Stimulated activated CD4-positive, alpha-beta T cell treated with anti-CD3 and anti-CD28 coated beads, Interleukin-12 subunit alpha, Interleukin-12 subunit beta, amount 100 ng/mL, for 4 hours (primary cell): ENCODE results near the gene DEDD.
A peak's percentile ranks its signal among the peaks of the same experiment; 100 is the strongest.
"Not testable (repeated sequence)": the region's sequence is repeated elsewhere in the genome, so short reads cannot be mapped to it uniquely, and the experiment has no call there.

Source experiments
- DNase-seq: peaks from one replicate; pipeline ENCODE4 v3.0.0-alpha.2; 2020

Gene DEDD

GRCh38 chr1:161121834-161122233 lies 10.6 kb downstream of the DEDD start:
- DNase-seq, result no peak

- DNase-seq, result no peak
Observed at GRCh38 chr1:161121042-161121650, 11.3 kb downstream of the DEDD start.

- DNase-seq, result peak; percentile 57
Observed at GRCh38 chr1:161119092-161119903, 13.2 kb downstream of the DEDD start.

GRCh38 chr1:161117759-161118581 lies 14.5 kb downstream of the DEDD start, which contains the start of the genes NIT1 and PFDN2:
Gene NIT1, plus strand, starts transcription at chr1:161118105. Its CDS starts 72 bp downstream, at chr1:161118177.
Gene PFDN2, minus strand, starts transcription at chr1:161118037. Its CDS starts 11 bp downstream, at chr1:161118026.
- DNase-seq, result peak; percentile 85

- DNase-seq, result not testable (repeated sequence)
Observed at GRCh38 chr1:161115961-161116360, 16.5 kb downstream of the DEDD start.

DNA sequence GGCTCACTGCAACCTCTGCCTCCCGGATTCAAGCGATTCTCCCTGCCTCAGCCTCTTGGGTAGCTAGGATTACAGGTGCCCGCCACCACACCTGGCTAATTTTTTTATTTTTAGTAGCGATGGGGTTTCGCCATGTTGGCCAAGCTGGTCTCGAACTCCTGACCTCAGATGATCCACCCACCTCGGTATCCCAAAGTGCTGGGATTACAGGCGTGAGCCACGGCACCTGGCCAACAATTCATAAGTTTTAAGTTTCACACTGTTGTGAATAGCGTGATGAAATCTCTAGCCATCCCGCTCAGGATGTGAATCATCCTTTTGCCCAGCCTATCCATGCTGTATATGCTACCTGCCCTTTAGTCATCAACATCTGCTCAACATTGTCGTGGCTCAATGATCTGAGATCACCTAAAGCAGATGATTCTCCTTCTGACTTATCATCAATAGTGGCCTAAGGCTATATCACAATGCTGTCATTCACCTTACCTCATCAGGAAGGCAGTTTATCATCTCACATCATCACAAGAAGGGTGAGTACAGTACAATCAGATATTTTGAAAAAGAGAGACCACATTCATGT lies 17.2 kb downstream of the DEDD start:
- DNase-seq, result no peak

DNA sequence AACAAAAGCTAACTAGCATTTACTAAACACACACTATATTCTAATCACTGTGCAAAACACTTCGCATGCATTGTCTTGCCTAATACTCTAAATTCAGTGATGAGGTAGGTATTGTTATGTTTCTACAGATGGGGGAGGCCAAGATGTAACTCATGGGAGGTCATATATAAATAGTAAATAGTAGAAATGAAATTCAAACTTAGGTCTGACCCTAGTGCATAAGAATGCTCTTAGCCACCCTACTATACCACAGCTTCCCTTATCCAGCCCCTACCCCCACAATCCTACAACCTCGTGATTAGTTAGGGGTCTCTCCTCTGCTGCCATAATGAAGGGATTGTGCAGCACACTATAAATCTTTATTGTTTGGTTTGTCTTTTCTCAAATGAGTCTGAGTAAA lies 17.9 kb downstream of the DEDD start:
- no peak for DNase-seq

- no peak for DNase-seq
Observed at GRCh38 chr1:161113915-161114314, 18.6 kb downstream of the DEDD start.

DNA sequence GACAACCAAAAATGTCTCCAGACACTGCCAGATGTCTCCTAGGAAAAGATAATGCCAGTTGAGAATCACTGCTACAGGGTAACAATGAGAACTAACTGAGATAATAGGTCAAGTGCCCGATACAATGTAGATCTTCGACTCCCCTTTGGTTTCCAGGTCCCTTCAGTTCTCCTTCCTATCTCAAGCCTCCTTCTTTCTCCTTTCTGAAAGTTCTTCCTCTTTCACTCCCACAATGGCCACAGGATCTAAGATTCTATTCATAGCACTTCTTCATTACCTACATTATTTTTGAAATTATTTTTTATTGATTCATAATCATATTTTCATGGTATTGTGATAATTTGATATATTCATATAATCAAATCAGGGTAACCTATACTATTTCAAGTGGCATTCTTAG lies 20.9 kb downstream of the DEDD start:
- no peak for DNase-seq

DNA sequence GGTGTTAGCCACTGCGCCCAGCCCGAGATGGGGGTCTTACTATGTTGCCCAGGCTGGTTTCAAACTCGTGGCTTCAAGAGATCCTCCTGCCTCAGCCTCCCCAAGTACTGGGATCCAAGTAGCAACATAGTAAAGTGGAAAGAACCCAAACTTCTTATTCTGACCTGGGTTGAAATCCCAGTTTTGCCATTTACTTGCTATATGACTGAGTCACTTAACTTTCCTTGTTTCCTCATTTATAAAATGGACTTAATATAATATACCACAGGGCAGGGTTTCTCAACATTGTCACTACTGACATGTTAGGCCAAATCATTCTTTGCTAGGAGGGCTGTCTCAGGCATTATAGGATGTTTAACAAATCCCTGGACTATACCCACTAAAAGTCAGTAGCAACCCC lies 21.4 kb downstream of the DEDD start:
- no peak for DNase-seq

DNA sequence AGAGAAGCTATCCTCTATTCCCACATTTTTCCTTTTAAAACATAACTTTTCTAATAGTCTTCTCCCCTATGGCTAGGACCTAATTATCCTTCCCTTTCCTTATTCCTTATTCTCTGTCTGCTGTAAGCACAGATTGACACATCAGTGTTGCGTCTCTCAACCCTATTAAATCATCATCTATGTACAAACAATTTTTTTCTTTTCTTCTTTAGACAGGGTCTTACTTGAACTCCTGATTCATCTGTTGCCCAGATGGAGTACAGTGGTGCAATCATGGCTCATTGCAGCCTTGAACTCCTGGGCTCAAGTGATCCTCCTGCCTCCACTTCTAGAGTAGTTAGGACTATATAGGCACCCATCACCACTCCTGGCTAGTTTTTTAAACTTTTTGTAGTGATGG lies 26.0 kb downstream of the DEDD start:
- no peak for DNase-seq

DNA sequence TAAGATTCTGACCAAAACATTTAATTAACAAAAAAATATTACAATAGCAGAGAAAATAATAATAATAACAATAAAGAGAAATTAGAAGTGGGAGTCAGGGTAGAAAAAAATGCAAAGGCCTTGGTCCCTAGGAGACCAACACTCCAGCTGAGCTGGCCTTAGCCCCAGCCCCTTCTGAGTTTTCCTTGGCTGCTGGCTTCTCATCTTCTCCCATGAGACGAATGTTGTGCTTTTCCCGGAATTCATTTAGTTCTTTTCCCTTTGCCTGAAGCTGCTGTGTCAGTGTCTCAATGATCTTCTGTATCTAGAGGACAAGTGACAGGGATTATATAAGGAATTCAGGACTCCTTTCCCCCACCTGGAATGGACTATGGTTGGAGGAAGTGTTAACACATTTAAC lies 31.9 kb downstream of the DEDD start:
- DNase-seq, result no peak

DNA sequence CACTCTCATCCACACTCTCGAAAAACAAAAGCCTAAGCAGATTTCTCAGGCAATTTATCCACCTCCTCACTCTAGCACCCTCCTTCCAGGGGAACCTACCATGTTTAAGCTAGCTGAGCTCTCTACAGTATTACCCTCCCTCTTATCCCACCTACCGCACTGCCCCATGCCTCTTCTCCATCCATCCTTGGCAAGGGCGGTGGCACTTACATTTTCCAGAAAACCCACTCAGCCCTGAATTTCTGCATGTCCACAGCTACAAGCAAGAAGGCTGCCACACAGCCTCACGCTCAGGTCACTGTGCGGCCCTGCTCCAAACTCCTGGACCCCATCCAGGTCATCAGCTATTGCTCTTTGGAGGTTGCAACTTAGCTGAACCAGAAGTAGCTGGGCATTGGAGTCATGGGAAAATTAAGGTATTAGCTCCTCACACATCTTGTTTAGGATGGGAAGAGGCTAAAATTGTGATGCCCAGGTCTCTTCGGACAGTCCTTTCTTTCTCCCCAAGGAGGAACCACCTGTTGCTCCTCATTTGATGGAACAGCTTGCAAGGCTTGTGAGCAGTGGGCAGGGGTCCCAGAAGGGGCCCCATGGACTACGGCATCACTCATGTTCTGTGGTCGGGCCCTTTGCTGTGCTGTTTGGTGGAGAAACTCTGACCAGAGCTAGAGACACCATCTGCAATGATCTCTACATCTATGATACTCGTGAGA lies 33.2 kb downstream of the DEDD start:
- no peak for DNase-seq

DNA sequence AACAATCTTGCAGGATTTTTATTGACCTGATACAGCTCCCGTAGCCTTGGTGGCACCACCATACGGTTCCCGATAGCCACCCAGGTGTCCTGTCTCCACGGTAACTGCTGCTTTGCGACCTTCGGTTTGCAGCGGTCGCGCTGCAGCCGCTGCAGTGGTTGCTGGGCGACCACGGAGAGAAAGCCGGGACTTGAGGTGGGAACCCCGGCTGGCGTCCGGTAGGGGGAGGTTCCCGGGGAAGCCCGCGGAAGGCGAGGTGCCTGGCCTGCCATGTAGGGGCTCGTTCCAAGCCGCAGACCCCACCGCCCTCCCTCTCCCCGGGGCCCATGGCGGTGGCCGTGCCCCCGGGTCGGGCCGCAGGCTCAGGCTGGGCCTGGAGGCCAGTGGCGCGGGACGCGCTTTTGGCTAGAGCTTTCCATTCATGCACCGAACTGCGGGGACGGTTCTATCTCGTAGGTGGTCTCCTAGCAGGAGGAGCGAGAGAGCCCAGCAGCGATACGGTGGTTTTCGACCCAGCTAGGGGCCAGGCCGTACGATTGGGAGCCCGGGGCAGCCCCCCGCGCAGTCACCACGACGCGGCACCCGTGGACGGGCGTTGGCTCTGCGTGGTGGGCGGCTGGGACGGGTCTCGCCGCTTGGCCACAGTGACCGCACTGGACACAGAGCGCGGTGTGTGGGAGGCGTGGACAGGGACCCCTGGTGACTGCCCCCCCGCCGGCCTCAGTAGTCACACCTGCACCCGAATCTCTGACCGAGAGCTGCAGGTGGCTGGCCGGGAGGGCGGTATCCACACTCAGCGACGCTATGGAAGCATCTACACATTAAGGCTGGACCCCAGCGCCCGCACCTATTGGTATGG lies 34.0 kb downstream of the DEDD start, which contains the start of gene KLHDC9:
TSS of gene KLHDC9 (plus strand) at position 152 of the 859 bp plus-strand sequence. CDS start at position 327, 175 bp downstream.
- peak; percentile 42 for DNase-seq

GRCh38 chr1:161096530-161096929 lies 35.9 kb downstream of the DEDD start:
- DNase-seq, result no peak

DNA sequence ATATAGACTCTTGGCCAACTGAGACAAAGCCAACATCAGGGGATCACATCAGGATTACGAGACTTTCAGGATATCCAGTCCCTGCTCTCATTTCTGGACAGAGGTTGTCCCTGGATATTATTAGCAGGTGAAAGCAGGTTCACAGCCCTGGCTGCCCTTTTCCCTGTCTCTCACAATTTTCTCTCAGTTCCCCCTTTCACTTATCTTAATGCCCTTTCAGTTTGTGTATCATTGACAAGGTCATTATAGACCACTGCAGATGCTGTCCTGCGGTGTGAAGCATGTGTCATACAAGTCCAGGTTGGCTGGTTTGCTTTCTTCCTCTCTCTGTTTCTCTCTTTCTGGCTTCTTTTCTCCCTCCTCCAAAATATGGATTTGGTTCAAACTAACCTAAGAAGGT lies 36.5 kb downstream of the DEDD start:
- no peak for DNase-seq

DNA sequence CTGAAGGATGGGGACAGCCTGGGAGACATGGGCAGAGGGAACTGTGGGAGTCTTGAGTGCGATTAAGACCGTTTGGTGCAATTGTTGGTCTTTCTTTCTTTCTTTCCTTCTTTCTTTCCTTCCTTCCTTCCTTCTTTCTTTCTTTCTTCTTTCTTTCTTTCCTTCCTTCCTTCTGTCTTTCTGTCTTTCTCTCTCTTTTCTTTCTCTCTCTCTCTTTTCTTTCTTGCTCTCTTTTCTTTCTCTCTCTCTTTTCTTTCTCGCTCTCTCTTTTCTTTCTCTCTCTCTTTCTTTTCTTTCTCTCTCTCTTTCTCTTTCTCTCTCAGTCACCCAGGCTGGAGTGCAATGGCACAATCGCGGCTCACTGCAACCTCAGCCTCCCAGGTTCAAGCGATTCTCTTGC lies 37.2 kb downstream of the DEDD start:
- no peak for DNase-seq

GRCh38 chr1:161094481-161094880 lies 38.0 kb downstream of the DEDD start:
- no peak for DNase-seq

GRCh38 chr1:161092621-161093028 lies 39.8 kb downstream of the DEDD start:
- DNase-seq, result peak; percentile 37

- no peak for DNase-seq
Observed at GRCh38 chr1:161091796-161092507, 40.5 kb downstream of the DEDD start.

DNA sequence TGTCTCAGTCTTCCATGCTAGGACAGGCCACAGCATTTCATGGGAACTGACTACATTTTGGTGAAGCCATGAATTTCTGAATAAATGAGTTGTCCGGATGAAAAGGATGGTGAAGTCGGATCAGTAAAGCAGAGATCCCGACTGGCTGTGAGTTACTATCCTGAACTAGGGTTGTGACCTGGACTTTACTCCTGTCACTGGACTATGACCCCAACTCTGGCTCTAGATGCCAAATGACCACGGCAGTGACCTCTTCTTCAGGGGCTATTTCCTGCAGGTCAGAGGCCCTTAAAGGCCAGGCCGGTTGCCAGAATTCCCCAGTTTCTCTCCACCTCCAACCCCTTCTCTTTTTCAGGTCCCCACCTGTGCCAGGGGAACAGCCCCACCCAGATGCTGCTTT lies 41.4 kb downstream of the DEDD start:
- DNase-seq, result no peak
